Hematopoietic multipotent progenitor cell treated with erythropoietin and hydrocortisone succinate and interleukin-3 and kit ligand, for 4 days (in vitro differentiated cells): ENCODE results near the gene RHBDF2.

Experiments used
- DNase-seq: peaks from one replicate; pipeline ENCODE4 v3.0.0-alpha.2; 2015

Gene RHBDF2

GRCh38 chr17:76501018-76501826, at the start of gene RHBDF2:
Gene RHBDF2, minus strand, starts transcription at chr17:76501423. Its CDS starts 19,899 bp downstream, at chr17:76481524.
- peak; percentile 88 for DNase-seq

- DNase-seq = no peak
Observed at GRCh38 chr17:76549539-76549938, 48.3 kb upstream of the RHBDF2 start.

- no peak for DNase-seq
Observed at GRCh38 chr17:76549215-76549518, 47.9 kb upstream of the RHBDF2 start.

GRCh38 chr17:76548378-76549214, 47.4 kb upstream of the RHBDF2 start:
- no peak for DNase-seq

- no peak for DNase-seq
Observed at GRCh38 chr17:76547642-76548202, 46.5 kb upstream of the RHBDF2 start.

- DNase-seq = peak; percentile 90
Observed at GRCh38 chr17:76547183-76547641, 46.0 kb upstream of the RHBDF2 start.

- DNase-seq = peak; percentile 59
Observed at GRCh38 chr17:76546556-76547182, 45.4 kb upstream of the RHBDF2 start.

GRCh38 chr17:76545918-76546555, 44.8 kb upstream of the RHBDF2 start:
- no peak for DNase-seq

GRCh38 chr17:76544546-76545365, 43.5 kb upstream of the RHBDF2 start:
- DNase-seq = no peak

- no peak for DNase-seq
Observed at GRCh38 chr17:76543826-76544545, 42.8 kb upstream of the RHBDF2 start.

- no peak for DNase-seq
Observed at GRCh38 chr17:76543482-76543825, 42.2 kb upstream of the RHBDF2 start.

- no peak for DNase-seq
Observed at GRCh38 chr17:76542984-76543383, 41.8 kb upstream of the RHBDF2 start.

GRCh38 chr17:76542566-76542971, 41.3 kb upstream of the RHBDF2 start:
- no peak for DNase-seq

- DNase-seq = no peak
Observed at GRCh38 chr17:76541739-76542454, 40.7 kb upstream of the RHBDF2 start.

- peak; percentile 95 for DNase-seq
Observed at GRCh38 chr17:76540381-76541300, 39.4 kb upstream of the RHBDF2 start.

- DNase-seq = peak; percentile 35
Observed at GRCh38 chr17:76539631-76540271, 38.5 kb upstream of the RHBDF2 start, which contains the start of gene PRCD. Gene PRCD, plus strand, starts transcription at chr17:76540044. Its CDS starts 98 bp downstream, at chr17:76540142.

- no peak for DNase-seq
Observed at GRCh38 chr17:76538941-76539570, 37.8 kb upstream of the RHBDF2 start.

GRCh38 chr17:76538281-76538931, 37.2 kb upstream of the RHBDF2 start:
- no peak for DNase-seq
